Tracheal epithelial cell (primary cell): ENCODE results near the gene MRGPRX2. TPM values are rescaled to one million over a fixed set of nuclear protein-coding genes. Genes with fewer than 3 reads are reported as not detected.

Experiments used
- total RNA-seq: library from RNA; depleted of rRNA; stranded (reverse); fragments of >200 nt; gene quantifications from 2 replicates; pipeline ENCODE4 v1.2.1, GENCODE V29; 2014

The MRGPRX2 gene
- total RNA-seq, result not detected in 2 replicates

GRCh38 chr11:19060629-19061028 is at the start of gene MRGPRX2:
MRGPRX2 (minus strand) TSS chr11:19060717; CDS start chr11:19056402, 4,315 bp downstream.

Other genes starting within 250 kb of the MRGPRX2 start
- gene MRGPRX1, start 121.3 kb downstream of the MRGPRX2 start, total RNA-seq, result not detected in 2 replicates
- 20.7 and 33.5 TPM in 2 replicates for gene ZDHHC13, start 56.5 kb upstream of the MRGPRX2 start, total RNA-seq
- gene CSRP3, start 141.3 kb upstream of the MRGPRX2 start, total RNA-seq, result not detected in 2 replicates
- gene E2F8, start 180.2 kb upstream of the MRGPRX2 start, total RNA-seq, result 1.4 and 1.5 TPM in 2 replicates